HepG2 (cell line): Measurements from ENCODE around the gene SLC25A23. TPM values are rescaled to one million over a fixed set of nuclear protein-coding genes. Genes with fewer than 3 reads are reported as not detected.

Experiments
- EHMT2 ChIP-seq: fragments of 200-600 bp; sonication (generic); IDR thresholded peaks from 2 replicates; pipeline ENCODE4 v1.7.0; 2017; ENCODE audit warnings: antibody characterized with exemption, low read depth, low read length, borderline replicate concordance
- ELF3 ChIP-seq: IDR thresholded peaks from 2 replicates; pipeline ENCODE4 v1.6.1; 2016; ENCODE audit warnings: missing genetic modification reagents, missing compliant biosample characterization
- HMG20A ChIP-seq: IDR thresholded peaks from 2 replicates; pipeline ENCODE4 v1.6.1; 2016; ENCODE audit warnings: borderline replicate concordance
- HNRNPUL1 ChIP-seq: fragments of 200-400 bp; formaldehyde crosslinking; IDR thresholded peaks from 2 replicates; pipeline ENCODE4 v1.6.1; 2017; ENCODE audit warnings: low read depth, mild to moderate bottlenecking, low read length, moderate library complexity
- HOXD1 ChIP-seq: sonication (generic); formaldehyde crosslinking; IDR thresholded peaks from 2 replicates; pipeline ENCODE4 v1.5.0; 2020; ENCODE audit warnings: missing genetic modification reagents
- MTA3 ChIP-seq: sonication (generic); formaldehyde crosslinking; IDR thresholded peaks from 2 replicates; pipeline ENCODE4 v1.4.0; 2020; ENCODE audit warnings: missing genetic modification reagents
- NRL ChIP-seq: sonication (generic); formaldehyde crosslinking; IDR thresholded peaks from 2 replicates; pipeline ENCODE4 v1.5.0; 2020; ENCODE audit warnings: missing genetic modification reagents, mild to moderate bottlenecking, moderate library complexity, borderline replicate concordance
- PAX8 ChIP-seq: sonication (generic); formaldehyde crosslinking; IDR thresholded peaks from 2 replicates; pipeline ENCODE4 v1.8.0; 2022; ENCODE audit warnings: mild to moderate bottlenecking, missing genetic modification reagents, borderline replicate concordance
- SAP130 ChIP-seq: IDR thresholded peaks from 2 replicates; pipeline ENCODE4 v1.6.1; 2016; ENCODE audit warnings: low read depth
- SPEN ChIP-seq: sonication (generic); formaldehyde crosslinking; IDR thresholded peaks from 2 replicates; pipeline ENCODE4 v1.5.1; 2020; ENCODE audit warnings: low read depth, mild to moderate bottlenecking, missing genetic modification reagents
- SRF ChIP-seq: IDR thresholded peaks from 2 replicates; pipeline ENCODE4 v1.6.1; 2011; ENCODE audit warnings: mild to moderate bottlenecking, low read depth, low read length, moderate library complexity
- TMF1 ChIP-seq: sonication (generic); formaldehyde crosslinking; IDR thresholded peaks from 2 replicates; pipeline ENCODE4 v1.8.1; 2022; ENCODE audit warnings: low read depth, missing genetic modification reagents
- ZNF17 ChIP-seq: sonication (generic); formaldehyde crosslinking; IDR thresholded peaks from 2 replicates; pipeline ENCODE4 v1.5.0; 2020; ENCODE audit warnings: mild to moderate bottlenecking, missing genetic modification reagents
- ZNF225 ChIP-seq: sonication (generic); formaldehyde crosslinking; IDR thresholded peaks from 2 replicates; pipeline ENCODE4 v1.4.0; 2020; ENCODE audit warnings: mild to moderate bottlenecking, missing genetic modification reagents
- ZNF737 ChIP-seq: sonication (generic); formaldehyde crosslinking; IDR thresholded peaks from 2 replicates; pipeline ENCODE4 v1.5.0; 2020; ENCODE audit warnings: missing genetic modification reagents, mild to moderate bottlenecking, borderline replicate concordance
- polyA plus RNA-seq, 8 experiments: library from polyadenylated mRNA; depleted of rRNA in 3 of 8; stranded (reverse) in 7 of 8; unstranded in 1 of 8; fragments of >200 nt; fragmentation: Illumina TruSeq in 4 of 8; extraction: Trizol in 4 of 8; gene quantifications; 2 replicates each; pipeline versions ENCODE4 v1.2.1 to v1.2.3, GENCODE V29; 2011 to 2016; ENCODE audit warnings: low read depth in 4 of 8, missing spikeins in 1 of 8, mixed read lengths in 1 of 8; ENCODE audit not compliant: insufficient read depth in 1 of 8
- total RNA-seq, 5 experiments: library from RNA; depleted of rRNA; stranded (reverse); fragments of >200 nt; fragmentation: Illumina TruSeq; extraction: Trizol; gene quantifications; 2 replicates each; pipeline ENCODE4 v1.2.3, GENCODE V29; 2016; ENCODE audit warnings: low read depth in 1 of 5
- TF ChIP-seq, protein P1 (sequence below): sonication (generic); formaldehyde crosslinking; IDR thresholded peaks from 2 replicates; pipeline ENCODE4 v1.5.1; 2020; ENCODE audit warnings: missing genetic modification reagents, mild to moderate bottlenecking, borderline replicate concordance
- TF ChIP-seq, protein P2 (sequence below): fragments of 450-650 bp; IDR thresholded peaks from 2 replicates; pipeline ENCODE4 v1.6.1; 2016
- TF ChIP-seq, protein P3 (sequence below): sonication (generic); formaldehyde crosslinking; IDR thresholded peaks from 2 replicates; pipeline ENCODE4 v1.4.0; 2020; ENCODE audit warnings: mild to moderate bottlenecking, missing genetic modification reagents
- TF ChIP-seq, protein P4 (sequence below): sonication (generic); formaldehyde crosslinking; IDR thresholded peaks from 2 replicates; pipeline ENCODE4 v1.4.0; 2020; ENCODE audit warnings: missing genetic modification reagents
- TF ChIP-seq, protein P5 (sequence below): sonication (generic); formaldehyde crosslinking; IDR thresholded peaks from 2 replicates; pipeline ENCODE4 v1.4.0; 2020; ENCODE audit warnings: missing genetic modification reagents, borderline replicate concordance
- TF ChIP-seq, protein P6 (sequence below): sonication (generic); formaldehyde crosslinking; IDR thresholded peaks from 2 replicates; pipeline ENCODE4 v1.8.1; 2023; ENCODE audit warnings: mild to moderate bottlenecking, inconsistent platforms, moderate library complexity, missing genetic modification reagents, borderline replicate concordance

The SLC25A23 gene
- total and polyA plus RNA-seq, 2 of the 13 experiments (the other 11 are each of a cell fraction or from before 2014, with no cell fraction given) = 12.4 to 15.2 TPM

DNA sequence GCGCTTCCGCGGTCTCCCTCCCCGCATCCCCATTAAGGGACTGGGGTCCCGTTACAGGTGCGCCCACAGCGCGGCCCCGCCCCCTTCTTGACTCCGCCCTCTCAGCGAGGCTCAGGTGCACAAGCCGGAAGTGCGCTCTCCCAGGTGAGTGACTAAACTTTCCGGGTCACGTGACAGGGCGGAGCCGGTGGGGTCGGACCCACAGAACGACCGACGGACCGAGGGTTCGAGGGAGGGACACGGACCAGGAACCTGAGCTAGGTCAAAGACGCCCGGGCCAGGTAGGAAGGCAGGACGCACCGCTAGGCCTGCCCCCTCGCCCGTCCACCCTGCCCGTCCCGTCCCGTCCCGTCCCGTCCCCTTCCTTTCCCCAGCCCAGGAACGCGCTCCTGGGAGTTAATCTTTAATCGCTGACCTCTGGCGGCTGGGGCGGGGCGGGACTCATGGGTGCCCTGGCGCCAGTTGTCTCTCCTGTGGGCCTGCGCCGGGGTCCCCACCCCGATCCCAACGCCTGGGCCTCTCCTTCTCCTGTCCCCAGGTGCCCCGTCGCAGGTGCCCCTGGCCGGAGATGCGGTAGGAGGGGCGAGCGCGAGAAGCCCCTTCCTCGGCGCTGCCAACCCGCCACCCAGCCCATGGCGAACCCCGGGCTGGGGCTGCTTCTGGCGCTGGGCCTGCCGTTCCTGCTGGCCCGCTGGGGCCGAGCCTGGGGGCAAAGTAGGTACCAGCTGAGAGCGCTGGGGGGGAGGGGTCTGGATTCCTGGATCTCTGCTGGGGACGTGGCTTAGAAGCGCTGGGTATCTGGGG lies 4.7 kb upstream of the SLC25A23 start, which contains the start of gene CRB3 (continued):
- TF ChIP-seq PAX8 (CRISPR knock-in tag) = no peak
- peak; percentile 85; the same call in 1 of the 2 replicates for TF ChIP-seq HNRNPUL1
- TF ChIP-seq, protein P1, sequence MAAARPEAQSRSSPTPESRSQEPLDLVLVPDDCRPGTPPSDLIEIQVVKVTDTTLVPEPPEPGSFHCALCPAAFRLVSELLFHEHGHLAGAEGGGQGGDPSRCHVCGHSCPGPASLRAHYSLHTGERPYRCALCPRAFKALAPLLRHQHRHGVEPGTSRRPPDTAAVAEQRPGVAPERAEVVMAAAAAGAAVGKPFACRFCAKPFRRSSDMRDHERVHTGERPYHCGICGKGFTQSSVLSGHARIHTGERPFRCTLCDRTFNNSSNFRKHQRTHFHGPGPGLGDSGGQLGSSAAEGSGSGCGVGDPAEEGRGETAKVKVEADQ (CRISPR knock-in tag) = 0 out of 2 replicates have a peak, but pooled peaks have one; percentile 11
- TF ChIP-seq ZNF737 (CRISPR knock-in tag) = no peak
- TF ChIP-seq, protein P2, sequence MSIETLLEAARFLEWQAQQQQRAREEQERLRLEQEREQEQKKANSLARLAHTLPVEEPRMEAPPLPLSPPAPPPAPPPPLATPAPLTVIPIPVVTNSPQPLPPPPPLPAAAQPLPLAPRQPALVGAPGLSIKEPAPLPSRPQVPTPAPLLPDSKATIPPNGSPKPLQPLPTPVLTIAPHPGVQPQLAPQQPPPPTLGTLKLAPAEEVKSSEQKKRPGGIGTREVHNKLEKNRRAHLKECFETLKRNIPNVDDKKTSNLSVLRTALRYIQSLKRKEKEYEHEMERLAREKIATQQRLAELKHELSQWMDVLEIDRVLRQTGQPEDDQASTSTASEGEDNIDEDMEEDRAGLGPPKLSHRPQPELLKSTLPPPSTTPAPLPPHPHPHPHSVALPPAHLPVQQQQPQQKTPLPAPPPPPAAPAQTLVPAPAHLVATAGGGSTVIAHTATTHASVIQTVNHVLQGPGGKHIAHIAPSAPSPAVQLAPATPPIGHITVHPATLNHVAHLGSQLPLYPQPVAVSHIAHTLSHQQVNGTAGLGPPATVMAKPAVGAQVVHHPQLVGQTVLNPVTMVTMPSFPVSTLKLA = no peak
- TF ChIP-seq, protein P3, sequence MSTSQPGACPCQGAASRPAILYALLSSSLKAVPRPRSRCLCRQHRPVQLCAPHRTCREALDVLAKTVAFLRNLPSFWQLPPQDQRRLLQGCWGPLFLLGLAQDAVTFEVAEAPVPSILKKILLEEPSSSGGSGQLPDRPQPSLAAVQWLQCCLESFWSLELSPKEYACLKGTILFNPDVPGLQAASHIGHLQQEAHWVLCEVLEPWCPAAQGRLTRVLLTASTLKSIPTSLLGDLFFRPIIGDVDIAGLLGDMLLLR = no peak
- no peak for TF ChIP-seq MTA3
- 0 out of 2 replicates have a peak, but pooled peaks have one; percentile 15 for TF ChIP-seq TMF1 (CRISPR knock-in tag)
- no peak for TF ChIP-seq SRF
- no peak for TF ChIP-seq HMG20A
- TF ChIP-seq, protein P4, sequence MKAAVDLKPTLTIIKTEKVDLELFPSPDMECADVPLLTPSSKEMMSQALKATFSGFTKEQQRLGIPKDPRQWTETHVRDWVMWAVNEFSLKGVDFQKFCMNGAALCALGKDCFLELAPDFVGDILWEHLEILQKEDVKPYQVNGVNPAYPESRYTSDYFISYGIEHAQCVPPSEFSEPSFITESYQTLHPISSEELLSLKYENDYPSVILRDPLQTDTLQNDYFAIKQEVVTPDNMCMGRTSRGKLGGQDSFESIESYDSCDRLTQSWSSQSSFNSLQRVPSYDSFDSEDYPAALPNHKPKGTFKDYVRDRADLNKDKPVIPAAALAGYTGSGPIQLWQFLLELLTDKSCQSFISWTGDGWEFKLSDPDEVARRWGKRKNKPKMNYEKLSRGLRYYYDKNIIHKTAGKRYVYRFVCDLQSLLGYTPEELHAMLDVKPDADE (CRISPR knock-in tag) = no peak
- peak; percentile 57; the same call in 1 of the 2 replicates for TF ChIP-seq ELF3
- peak; percentile 60; the same call in 1 of the 2 replicates for TF ChIP-seq NRL (CRISPR knock-in tag)
- TF ChIP-seq EHMT2 = no peak
- TF ChIP-seq SAP130 (CRISPR knock-in tag) = peak; percentile 83
- TF ChIP-seq, protein P5, sequence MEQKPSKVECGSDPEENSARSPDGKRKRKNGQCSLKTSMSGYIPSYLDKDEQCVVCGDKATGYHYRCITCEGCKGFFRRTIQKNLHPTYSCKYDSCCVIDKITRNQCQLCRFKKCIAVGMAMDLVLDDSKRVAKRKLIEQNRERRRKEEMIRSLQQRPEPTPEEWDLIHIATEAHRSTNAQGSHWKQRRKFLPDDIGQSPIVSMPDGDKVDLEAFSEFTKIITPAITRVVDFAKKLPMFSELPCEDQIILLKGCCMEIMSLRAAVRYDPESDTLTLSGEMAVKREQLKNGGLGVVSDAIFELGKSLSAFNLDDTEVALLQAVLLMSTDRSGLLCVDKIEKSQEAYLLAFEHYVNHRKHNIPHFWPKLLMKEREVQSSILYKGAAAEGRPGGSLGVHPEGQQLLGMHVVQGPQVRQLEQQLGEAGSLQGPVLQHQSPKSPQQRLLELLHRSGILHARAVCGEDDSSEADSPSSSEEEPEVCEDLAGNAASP (CRISPR knock-in tag) = no peak
- TF ChIP-seq, protein P6, sequence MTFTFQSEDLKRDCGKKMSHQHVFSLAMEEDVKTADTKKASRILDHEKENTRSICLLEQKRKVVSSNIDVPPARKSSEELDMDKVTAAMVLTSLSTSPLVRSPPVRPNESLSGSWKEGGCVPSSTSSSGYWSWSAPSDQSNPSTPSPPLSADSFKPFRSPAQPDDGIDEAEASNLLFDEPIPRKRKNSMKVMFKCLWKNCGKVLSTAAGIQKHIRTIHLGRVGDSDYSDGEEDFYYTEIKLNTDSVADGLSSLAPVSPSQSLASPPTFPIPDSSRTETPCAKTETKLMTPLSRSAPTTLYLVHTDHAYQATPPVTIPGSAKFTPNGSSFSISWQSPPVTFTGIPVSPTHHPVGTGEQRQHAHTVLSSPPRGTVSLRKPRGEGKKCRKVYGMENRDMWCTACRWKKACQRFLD (CRISPR knock-in tag) = no peak
- no peak for TF ChIP-seq ZNF17
- TF ChIP-seq ZNF225 (CRISPR knock-in tag) = no peak; the same call in 1 of the 2 replicates
- 0 out of 2 replicates have a peak, but pooled peaks have one; percentile 31 for TF ChIP-seq HOXD1
- peak; percentile 53; the same call in 1 of the 2 replicates for TF ChIP-seq SPEN (CRISPR knock-in tag)
